ENCODE results near the gene RNF222.
"Not testable (repeated sequence)": the region's sequence is repeated elsewhere in the genome, so short reads cannot be mapped to it uniquely, and the experiment has no call there.

The RNF222 gene

GRCh38 chr17:8409966-8410882 is 12.6 kb upstream of the RNF222 start:
- FAIRE-seq, result no peak

GRCh38 chr17:8408371-8408770 is 10.7 kb upstream of the RNF222 start:
- FAIRE-seq, result no peak

- no peak for FAIRE-seq
Measured at GRCh38 chr17:8406174-8406573, 8.5 kb upstream of the RNF222 start.

GRCh38 chr17:8405499-8406016 is 7.9 kb upstream of the RNF222 start:
- no peak for FAIRE-seq

DNA sequence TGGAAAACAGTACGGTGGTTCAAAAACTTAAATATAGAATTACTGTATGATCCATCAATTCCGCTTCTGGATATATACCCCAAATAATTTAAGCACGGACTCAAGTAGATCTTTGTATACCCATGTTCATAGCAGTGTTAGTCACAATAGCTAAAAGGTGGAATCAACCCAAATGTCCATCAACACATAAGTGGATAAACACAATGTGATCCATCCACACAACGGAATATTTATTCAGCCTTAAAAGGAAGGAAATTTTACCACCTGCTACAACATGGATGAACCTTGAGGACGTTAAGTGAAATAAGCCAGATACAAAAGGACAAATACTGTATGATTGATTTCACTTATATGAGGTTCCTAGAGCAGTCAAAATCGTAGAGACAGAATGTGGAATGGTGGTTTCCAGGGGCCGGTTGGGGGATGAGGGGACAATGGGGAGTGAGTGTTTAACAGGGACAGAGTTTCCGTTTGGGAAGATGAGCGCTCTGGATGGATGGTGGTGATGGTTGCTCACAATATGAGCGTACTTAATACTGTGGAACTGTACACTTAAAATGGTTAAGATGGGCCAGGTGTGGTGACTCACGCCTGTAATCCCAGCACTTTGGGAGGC is 5.4 kb upstream of the RNF222 start:
- FAIRE-seq, result no peak

DNA sequence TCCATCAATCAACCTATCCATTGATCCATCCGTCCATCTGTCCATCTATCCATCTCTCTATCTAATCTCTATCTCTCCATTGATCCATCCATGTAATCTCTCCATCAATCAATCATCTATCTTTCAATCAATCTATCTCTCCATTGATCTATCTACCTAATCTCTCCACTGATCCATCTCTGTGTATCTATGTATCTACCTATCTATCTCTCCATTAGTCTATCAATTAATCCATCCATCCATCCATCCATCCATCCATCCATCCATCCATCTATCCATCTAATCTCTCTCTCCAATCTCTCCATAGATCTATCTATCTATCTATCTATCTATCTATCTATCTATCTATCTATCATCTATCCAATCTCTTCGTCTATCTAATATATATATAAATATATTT is 3.5 kb upstream of the RNF222 start:
- no peak for FAIRE-seq

GRCh38 chr17:8398980-8399379 is 1.4 kb upstream of the RNF222 start:
- no peak for FAIRE-seq

- not testable (repeated sequence) for FAIRE-seq
Measured at GRCh38 chr17:8394497-8394896, 3.1 kb downstream of the RNF222 start.

GRCh38 chr17:8393470-8394231 is 4.0 kb downstream of the RNF222 start:
- FAIRE-seq, result no peak

DNA sequence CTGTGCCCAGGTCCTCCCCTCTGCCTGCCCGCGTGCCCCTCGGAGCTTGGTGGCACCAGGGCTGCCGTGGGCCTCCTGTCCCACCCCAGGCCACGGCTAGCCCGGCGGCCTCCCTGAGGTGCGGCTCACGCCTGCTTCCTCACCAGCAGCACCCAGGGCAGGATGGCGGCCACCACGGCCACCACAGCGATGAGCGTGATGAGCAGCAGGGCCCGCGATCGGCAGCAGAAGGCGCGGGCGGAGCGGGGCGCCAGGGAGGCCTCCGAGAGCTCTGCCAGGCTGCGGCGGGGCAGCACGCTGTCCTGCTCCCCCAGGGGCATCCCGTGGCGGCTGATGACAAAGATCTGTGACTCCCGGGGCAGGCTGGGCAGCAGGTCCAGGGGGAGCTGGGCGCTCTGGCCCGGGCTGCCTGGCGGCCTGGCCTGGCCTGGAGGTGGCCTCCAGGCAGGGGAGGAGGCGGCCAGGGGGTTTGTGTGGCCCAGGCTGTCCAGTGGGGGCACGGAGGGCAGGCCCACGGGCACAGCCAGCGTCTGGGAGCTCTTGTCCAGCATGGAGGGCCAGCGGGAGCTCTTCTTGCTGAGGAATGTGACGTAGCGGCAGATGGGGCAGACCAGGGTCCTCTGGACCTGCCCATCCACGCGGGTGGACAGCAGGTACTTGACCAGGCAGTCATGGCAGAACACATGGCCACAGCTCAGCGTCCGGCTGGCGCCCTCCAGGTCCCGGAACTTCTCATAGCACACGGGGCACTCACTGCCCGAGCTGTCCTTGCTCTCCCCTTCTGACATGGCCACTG is 4.8 kb downstream of the RNF222 start:
- no peak for FAIRE-seq

GRCh38 chr17:8392274-8392673 is 5.4 kb downstream of the RNF222 start:
- FAIRE-seq, result no peak

- FAIRE-seq, result no peak
Measured at GRCh38 chr17:8391711-8392110, 5.9 kb downstream of the RNF222 start.

DNA sequence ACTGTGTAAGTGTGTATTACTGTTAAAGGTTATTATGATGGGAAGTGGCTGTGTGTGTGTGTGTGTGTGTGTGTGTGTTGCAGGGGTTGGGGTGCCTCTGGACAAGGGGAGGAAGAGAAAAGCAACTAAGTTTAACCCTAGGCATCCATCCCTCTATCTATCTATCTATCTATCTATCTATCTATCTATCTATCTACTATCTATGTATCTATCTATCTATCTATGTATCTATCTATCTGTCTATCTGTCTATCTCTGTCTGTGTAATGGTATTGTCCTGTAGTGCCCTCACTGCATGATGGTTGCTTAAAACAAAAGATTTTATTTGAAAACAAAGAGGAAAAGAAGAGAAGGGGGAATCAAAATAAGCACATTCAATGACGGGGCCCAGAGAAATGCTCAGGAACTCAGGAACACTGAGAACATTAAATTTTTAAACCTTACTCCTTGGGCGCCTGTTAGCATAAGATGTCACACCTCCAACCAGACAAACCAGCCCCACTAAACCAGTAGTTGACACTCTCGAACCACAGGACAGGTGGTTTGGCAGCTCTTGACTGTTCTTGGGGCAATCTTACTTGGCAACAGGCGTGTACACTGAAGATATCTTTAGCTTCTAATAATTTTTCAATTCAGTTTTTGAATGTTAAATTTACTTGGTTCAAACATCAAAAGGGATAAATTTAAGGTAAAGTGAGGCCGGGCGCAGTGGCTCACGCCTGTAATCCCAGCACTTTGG is 9.5 kb downstream of the RNF222 start:
- FAIRE-seq, result no peak

- FAIRE-seq, result no peak
Measured at GRCh38 chr17:8386841-8387240, 10.8 kb downstream of the RNF222 start.

GRCh38 chr17:8384801-8385378 is 12.7 kb downstream of the RNF222 start:
- no peak for FAIRE-seq

DNA sequence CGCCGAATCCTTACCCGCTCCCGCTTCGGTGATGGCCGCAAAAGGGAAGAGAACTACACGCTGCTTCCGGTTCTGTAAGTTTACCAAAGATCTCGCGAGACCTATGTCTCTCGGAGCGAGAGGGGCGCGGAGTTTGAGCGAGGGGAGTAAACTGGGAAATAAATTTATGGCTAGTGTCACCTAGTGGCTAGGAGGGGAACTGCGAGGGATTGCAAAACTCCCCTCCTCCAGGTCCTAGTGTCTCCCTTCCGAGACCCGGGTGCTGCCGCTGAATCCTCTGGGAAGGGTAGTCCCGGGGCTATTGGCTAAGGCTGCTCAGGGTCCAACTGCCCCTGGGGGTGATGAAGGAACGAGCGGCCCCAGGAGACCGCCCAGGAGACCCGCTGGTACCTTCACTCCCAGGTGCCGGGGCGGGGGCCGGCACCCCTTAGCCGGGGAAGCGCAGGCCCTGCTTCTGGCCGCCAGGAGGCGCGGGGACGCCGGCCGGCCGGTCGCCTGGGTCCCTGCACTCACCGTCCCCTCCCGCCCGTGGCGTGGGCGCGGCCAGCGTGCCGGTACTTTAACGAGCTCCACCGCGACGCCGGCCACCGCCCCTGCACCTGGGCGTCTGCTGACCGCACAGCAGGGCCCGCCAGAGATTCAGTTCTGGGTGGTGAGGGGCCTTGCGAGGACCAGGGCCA is 14.3 kb downstream of the RNF222 start, which contains the start of gene RPL26:
RPL26 (minus strand) TSS at position 51 of the 680 bp plus-strand sequence. CDS start 883 bp downstream, outside the sequence.
- FAIRE-seq, result no peak

DNA sequence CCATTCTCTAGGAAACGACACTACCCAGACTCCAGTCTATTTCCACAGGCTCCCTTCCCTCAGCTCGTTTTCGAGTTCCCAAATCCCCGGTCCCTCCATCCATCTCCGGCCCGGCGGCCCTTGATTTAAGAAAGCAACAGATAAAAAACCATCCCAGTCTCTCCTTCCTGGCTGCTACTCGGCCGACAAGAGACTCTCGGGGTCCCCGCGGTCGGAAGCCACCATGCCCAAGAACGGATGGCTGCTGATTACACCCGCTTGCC is 14.8 kb downstream of the RNF222 start:
- no peak for FAIRE-seq

DNA sequence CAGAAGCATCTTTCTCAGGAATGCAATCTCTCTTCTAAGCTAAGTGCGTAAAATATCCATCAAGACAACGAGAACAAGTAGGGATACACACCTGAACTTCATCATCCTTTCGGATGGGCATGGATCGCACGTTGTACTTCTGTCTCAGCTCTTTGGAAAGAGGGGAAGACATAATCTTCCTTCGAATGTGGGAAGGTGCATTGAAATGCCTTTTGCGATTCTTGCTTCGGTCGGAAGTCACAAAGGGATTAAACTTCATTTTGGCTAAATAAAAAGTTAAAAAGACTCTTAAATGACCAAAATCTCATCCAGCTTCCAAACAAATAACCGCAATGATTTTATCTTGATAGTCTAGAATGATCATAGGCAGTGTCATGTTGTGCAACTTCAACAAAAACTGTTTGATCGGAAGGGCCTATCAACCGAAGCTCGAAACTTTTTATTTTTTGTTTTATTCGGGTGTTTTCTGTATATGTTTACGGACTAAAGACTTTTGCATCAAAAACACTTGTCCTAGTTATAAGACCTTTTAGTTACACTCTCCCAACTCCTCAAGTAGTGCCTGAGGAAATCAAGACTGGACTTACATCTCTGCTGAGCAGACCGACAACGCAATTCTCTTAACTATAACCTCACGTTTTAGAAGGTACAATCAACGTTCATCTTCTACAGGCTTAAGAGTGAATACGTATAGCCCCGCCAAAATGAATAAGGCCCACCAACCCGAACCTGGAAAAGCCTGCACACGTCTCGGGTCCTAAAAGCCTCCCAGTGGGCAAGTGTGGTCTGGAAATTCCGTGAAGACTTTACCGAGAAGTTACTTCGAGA is 15.4 kb downstream of the RNF222 start:
- no peak for FAIRE-seq

DNA sequence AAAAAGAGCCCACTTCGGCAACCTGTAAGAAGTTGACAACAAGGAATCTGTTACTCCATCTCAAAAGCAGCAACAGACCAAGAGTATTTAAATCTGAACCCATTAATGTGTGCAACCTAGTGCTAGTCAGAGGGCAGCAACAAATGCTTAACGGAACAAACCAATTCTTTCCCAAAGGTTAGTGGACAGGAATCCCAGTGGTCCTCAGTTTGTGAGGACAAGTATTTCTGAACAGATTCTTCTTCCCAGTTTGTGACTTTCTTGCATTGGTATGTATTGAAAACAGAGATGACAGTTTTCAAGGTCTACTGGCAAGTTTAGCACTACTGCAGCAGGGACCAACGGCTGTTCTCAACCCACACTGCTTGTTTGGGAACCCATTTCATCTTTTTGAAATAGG is 17.6 kb downstream of the RNF222 start:
- FAIRE-seq, result no peak

- not testable (repeated sequence) for FAIRE-seq
Measured at GRCh38 chr17:8378117-8378516, 19.5 kb downstream of the RNF222 start.
